HTR-8/SVneo (cell line): Measurements from ENCODE around the gene PPP1R14C.

Experiments
- DNase-seq: peaks from one replicate; pipeline ENCODE4 v3.0.0; 2011; ENCODE audit warnings: low spot score, mixed read lengths; ENCODE audit not compliant: insufficient read length
- FAIRE-seq: peaks from 2 replicates; lab custom pipeline; 2011; peaks lifted over from hg19 to GRCh38; lab: Jason Lieb, UNC

PPP1R14C gene

DNA sequence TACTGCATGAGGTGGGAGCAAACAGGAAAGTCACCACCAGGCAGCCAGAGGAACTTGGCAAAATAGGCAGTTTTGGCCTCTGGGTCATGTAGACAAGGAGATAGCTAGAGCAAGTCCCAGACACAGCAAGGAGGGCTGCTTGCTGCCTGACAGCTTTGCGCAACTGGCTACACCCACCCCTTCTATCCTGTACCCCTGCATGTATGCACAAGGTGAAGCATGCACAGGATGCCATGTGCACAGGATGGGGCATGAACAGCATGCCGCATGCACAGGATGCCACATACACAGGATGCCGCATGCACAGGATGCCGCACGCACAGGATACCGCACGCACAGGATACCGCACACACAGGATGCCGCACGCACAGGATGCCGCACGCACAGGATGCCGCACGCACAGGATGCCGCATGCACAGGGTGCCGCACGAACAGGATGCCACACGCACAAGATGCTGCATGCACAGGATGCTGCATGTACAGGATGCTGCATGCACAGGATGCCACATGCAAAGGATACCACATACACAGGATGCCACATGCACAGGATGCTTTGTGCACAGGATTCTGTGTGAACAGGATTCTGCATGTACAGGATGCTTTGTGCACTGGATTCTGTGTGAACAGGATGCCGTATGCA is 121.0 kb downstream of the PPP1R14C start:
- no peak for FAIRE-seq
- no peak for DNase-seq

DNA sequence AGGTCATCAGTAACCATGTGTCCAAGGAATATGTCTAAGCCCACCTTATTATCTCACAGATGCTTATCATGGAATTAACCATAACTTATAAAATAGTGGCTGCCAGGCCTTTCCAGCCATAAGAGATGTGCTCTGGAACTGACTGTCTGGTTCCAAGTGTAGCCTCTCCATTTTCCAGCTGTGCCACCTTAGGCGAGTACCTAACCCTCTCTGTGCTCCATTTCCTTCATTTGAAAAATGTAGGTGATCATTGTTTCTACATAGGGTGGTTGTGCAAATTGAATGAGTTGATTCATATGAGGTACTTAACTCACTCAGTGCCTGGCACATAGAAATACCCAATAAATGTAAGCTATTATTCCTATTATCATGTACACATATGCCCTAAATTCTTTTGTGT is 123.5 kb downstream of the PPP1R14C start:
- no peak for FAIRE-seq

DNA sequence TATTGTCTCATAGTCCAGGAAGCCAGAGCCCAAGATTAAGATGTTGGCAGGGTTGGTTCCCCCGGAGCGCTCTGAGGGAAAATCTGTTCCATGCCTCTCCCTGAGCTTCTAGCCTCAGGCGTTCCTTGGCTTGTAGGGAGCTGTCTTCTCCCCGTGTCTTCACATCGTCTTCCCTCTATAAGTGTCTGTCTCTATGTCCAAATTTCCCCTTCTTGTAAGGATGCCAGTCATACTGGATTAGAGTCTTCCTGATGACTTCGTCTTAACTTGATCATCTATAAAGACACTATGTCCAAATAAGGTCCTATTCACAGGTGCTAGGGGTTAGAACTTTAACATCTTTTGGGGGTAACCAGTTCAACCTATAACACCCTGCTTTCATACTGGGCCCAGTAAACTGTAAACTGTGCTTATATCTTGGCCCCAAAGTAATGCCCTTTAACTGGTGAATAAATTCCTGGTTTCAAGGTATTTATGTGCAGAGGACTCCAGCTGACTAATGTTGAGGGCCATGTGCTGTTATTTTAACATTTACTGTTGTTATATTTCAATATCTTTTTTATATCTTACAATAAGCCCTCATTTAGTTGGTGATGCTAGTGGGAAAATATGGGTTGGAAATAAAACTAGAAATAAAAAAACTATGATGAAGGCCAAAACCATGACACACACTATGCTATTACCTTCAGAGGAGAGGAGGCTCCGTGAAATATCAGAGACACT is 124.3 kb downstream of the PPP1R14C start:
- DNase-seq (no peak), FAIRE-seq (no peak)

More for the DNA sequence above, 123.5 kb downstream of the PPP1R14C start:
- DNase-seq = no peak

DNA sequence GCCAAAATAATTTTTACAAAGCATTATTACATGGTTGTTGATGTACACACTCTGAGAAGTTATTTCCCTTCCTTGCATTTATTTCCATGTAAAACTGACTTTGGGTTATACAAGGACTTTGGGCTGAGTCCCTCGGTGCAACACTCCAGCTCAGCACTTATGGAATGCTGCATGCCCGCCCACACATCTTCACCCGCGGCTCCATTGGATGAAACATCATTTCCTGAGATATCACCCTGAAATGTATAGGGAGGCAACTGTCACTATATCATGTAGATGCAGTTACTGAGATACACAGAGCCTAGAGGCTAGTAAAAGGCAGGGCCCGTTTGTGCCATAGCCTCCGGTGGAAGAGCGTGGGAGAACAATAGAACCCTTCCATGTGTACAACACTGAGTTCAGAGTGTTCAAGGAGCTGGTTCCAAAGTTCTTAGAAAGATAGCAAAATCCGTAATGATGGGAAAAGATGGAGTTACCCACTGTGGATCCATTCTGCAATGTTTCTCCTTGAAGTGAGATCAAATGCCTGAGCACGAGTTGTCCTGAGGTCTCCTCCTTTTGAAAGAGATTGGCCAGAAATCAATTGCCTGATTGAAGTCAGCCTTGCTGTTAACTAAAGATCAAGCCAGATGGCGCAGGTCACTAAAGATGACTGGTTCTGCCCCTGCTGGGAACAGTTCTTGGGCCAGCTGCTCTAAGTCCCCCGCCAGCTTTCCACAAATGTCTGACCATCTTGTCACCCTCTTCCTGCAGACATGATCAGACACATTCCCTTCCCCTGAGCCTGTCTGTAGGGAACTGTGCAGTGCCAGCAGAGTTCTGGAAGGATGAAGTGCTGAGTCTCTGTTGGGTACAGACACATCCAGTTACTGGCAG is 125.1 kb downstream of the PPP1R14C start:
- FAIRE-seq = peak; percentile 64

DNA sequence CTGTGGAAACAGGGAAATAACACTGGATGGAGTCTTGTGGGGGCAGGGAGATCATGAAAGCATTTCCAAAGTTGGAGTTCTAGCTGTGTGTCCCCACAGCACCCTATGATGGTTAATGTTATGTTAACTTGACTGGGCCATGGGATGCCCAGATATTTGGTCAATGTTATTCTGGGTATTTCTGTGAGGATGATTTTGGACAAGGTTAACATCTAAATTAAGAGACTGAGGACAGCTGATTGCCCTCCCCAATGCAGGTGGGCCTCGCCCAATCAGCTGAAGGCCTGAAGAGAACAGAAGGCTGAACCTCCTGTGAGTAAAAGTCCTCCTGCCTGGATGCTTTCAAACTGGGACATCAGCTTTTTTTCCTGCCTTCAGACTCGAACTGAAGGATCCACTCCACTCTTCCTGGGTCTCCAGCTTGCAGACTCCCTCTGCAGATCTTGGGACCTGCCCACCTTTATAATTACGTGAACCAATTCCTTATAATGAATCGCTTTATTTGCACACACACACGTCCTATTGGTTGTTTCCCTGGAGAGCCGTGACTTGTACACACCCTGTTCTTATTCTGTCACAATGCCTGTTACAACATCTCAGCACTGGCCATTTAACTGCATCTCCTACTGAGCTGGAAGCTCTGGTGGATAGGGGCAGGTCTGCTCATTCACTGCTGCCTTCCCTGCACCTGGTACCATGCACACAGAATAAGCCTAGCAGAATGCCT is 126.4 kb downstream of the PPP1R14C start:
- no peak for FAIRE-seq
- no peak for DNase-seq

More for the DNA sequence above, 125.1 kb downstream of the PPP1R14C start:
- DNase-seq = peak; percentile 53

DNA sequence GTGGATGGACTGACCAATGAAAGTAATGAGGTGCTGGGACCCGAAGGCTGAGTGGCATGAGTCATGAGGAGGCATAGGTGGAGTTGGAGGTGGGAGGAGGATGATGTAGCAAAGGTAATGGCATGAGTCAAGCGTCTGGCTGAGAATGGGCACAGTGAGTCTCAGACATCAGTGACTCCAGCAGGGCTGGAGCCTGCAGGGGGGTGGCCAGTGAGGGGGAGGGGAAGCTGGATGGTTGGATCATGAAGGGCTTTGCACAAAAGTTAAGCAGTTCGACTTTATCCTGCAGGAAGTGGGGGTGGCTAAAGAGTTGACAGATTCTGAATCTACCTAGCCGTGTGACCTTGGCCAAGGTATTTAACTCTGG is 127.0 kb downstream of the PPP1R14C start:
- DNase-seq (peak; percentile 26), FAIRE-seq (no peak)

DNA sequence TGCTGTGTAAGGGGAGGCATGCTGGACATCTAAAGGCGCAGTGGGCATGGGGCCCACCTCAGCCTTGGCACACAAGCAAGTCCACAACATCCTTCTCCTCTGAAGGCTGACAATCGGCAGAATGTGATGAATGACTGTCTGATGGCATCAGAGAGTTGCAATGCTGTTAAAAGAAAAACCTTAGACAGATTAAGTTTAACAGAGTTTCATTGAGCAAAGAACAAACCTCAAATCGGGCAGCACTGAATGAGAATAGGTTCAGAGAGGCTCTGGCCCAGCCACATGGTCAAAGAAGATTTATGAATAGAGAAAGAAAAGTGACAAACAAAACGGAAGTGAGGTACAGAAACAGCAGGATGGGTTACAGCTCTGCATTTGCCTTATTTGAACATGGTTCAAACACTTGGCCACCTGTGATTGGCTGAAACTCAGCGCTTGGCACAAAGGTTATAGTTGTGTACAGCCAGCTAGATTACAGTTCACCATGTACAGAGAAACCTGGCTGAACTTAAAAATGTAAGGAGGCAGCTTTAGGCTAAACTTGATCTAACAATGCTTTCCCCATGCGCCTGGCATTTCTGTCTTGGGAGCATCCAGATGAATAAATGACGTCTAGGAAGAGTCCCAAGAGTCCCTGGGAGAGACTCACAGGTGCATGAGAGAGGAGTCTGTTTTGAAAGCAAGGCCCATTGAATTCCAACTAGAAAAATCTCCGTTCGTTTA is 127.6 kb downstream of the PPP1R14C start:
- FAIRE-seq = no peak
- DNase-seq = no peak

DNA sequence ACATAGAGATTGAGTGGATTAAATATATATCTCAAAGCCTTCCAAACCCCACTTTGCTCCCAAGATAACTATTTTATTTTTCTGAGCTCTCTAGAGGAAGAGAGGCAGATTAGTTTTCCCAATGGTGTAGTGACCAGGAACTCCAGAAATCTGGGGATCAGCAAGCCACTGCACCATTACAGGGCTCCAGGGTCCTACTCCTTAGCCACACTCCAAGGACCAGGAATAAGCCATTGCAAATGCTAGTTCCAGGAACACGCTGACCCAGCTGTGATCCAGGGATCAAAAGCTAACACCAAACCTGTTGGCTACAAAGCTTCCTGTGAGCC is 128.3 kb downstream of the PPP1R14C start:
- DNase-seq (no peak), FAIRE-seq (no peak)

DNA sequence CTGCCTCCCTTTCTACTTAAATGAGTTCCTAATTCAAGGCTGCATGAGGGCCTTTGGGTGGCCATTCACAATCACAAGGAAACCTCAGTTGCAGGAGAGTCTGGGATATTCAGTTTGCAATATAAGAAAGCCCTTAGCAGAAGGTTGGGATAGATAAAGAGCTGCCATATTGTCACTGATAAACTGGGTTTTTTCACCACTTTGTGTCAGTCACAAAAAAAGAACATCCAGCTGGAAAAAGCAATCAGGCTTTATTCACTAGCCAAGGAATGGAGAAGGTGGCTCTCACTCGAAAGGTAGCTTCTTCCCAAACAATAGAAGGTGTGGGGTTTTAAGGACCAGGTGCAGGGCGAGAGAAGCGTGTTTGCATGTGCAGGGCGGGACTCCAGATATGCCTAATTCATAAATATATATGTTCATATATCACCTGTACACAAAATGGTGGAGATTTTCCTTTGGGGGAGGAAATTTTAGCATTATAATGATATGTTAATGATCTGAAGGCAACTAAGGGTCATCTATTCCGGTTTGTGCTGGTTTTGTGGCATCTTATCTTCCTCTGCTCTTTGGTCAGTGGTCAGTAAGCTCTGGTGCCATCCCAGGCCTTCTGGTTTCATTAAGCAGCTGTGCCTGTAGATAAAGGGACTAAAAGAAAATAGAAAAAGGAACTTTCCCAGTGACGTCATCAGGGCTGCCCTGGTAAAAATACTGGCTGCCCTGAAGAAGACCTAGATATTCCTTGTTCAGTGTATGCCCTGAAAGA is 128.8 kb downstream of the PPP1R14C start:
- FAIRE-seq = no peak
- DNase-seq = no peak

DNA sequence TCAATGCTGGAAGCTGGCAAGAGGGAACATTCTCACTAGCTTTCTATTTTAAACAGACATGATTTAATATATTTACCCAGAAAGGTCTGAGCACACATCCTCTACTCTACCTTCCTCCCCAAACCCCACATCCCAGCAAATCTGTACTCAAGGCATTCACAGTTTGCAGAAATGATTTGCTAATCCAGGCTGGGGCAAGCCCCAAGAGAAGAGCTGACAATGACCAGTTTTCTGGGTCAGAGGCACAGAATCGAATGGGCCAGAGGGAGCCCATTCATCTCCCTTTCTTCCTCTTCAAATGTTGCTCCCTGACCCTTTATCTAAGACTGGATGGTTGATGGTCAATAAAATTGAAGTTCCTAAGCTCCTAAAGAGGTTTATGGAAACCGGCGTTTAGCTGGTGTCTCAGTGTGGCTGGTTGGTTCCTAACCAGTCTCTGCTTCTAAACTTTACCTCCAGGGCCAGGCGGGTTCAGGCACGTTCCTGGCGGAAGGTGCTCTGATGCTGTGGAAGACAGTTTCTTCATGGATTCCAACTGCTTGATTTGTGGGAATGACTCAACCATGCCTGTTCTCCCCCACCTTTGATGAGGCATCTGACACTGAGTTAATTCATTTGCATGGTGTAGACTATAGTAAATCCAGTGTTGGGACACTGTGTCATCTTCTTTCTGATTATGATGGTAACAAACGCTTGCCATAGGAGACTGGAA is 129.6 kb downstream of the PPP1R14C start:
- FAIRE-seq (no peak), DNase-seq (no peak)

DNA sequence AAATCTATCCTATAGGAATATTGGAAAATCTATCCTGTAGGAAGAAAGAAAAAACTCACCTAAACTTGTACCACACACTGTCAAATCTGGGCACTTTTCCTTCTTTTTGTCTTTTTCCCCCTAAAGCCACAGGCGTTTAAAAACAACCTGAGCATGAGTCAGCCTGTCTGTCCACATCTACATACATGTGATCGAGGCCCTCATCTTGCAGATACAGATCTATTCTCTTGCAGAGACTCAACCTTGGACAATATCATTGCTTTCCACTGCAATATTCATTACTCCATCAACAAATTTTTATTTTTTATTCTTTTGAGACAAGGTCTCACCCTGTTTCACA is 130.1 kb downstream of the PPP1R14C start:
- DNase-seq = no peak
- FAIRE-seq = no peak

DNA sequence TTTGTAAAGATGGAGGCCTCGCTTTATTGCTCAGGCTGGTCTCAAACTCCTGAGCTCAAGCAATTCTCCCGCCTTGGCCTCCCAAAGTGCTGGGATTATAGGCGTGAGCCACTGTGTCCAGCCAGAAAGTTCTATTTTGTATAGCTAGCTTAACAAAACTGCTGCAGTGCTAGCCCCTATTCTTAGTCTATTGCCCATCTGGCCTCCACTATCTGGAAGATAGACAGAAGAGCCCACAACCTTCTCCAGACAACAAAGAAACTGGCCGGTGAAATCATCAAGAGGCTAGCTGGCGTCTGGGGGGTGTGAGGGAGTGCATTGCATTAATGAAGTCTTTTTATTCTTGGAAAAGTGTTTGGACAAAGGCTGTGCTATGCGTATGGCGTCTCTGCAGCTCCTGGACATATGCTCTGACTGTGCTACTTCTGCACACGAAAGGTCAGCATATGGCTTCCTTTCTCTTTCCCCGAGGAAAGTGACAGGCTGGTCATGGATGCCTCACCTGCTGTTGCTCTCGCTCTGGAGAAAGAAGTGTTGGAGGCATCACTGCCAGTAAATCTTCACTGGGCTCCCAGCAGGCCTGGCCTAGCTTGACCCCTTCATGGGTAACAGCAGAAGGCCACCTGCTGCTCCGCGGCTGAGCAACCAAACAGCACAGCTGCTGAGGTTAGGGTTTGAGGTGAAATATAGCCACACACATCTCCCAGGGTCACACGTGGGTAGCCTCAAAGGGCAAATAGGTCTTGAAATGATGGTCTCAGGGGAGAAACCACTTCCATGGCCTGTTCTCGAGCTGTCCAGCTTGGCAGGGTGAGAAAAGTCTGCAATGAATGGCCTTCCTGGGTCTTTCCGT is 130.8 kb downstream of the PPP1R14C start:
- no peak for FAIRE-seq
- no peak for DNase-seq

DNA sequence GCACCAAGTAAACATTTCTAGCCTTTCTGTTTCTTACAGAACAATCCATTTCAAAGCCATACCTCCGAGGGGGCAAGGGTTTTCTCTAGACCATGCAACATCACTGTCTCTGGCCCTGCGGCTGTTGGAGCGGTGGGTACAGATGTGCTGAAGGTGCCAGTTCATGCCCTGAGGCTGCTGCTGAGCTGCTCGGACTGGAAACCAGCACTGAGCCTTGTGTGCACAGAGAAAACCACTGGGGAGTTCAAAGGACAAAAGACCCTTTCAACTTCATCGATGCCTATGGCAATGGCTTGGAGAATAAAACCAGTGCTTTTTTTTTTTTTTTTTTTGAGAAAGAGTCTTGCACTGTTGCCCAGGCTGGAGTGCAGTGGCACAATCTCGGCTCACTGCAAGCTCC is 132.6 kb downstream of the PPP1R14C start:
- FAIRE-seq (no peak), DNase-seq (no peak)

DNA sequence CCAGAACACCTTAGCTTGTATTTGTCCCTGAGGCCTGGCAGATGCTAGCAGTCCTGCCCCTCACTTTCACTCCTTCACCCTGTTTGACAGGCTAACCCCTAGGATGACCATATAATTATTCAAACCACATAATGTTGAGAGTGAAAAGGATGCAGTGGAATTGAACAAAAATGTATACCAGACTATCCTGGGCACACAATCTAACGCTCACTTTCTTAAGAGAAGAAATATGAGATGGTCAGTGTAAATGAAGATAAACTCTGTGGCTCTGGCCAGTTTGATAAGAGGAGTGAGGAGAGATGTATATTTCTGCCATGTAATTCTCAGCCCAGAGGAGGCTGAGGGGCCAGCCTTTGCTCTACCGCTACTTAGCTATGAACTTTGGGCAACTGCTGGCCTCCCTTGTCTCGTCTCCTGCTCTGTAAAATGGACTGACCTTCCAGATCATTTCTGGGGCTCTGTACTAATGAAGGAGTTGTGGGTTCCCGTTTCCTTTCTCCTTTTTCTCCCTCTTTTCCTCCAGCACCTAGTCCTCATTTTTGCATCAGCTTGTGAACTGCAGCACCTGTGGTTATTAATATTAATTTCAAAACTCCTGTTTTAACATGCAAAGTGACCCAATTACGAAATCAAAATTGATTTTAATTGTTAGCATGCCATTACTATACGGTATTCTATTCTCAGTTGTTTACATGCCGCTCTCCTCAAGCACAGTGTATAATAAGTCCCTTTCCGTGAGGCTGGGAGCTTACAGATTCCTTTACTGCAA is 133.5 kb downstream of the PPP1R14C start:
- DNase-seq (no peak), FAIRE-seq (no peak)

DNA sequence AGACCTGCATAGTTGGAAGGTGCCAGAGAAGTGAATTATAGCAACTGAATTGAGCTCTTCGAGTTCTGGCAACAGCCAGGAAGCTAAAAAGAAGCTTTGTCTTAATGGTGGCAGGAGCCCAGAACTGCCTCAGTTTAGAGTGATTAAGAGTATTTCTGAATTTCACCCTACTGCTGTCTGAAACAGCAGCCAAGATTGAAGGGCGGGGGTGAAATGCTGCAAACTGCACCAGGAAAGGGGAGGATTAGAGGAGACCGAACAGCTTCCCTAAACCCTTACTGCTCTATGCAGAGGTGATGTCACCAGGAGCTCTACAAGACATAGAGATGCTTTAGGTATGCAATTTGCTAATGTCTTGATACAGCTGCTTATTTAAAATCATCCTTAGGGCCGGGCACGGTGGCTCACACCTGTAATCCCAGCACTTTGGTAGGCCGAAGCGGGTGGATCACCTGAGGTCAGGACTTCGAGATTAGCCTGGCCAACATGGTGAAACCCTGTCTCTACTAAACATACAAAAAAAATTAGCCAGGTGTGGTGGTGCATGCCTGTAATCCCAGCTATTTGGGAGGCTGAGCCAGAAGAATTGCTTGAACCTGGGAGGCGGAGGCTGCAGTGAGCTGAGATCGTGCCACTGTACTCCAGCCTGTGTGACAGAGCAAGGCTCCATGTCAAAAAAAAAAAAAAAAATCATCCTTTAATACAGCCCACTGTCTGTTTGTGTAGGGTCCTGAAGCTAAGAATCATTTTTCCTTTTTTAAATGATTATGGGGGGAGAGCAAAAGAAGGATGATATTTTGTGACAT is 134.3 kb downstream of the PPP1R14C start:
- FAIRE-seq (no peak), DNase-seq (no peak)

DNA sequence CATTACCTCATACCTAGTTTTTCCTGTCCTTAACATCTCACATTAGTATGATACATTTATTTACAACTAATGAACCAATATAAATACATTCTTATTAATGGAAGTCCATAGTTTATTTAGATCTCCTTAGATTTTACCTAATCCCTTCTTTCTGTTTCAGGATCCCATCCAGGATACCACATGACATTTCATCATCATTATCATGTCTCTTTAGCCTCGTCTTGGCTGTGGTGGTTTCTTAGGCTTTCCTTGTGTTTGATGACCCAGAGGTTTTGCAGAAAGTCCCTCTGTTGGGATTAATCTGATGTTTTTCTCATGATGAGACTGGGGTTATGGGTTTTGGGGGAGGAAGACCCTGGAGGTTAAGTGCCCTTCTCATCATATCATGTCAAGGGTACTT is 136.7 kb downstream of the PPP1R14C start:
- FAIRE-seq = no peak
- DNase-seq = no peak
